Neural progenitor cell (in vitro differentiated cells): ENCODE measurements around the gene TSHZ1.

Source experiments
- CTCF ChIP-seq: fragments of 200-600 bp; sonication (generic); IDR thresholded peaks from 2 replicates; pipeline ENCODE4 v1.5.1; 2017; ENCODE audit warnings: antibody characterized with exemption, mild to moderate bottlenecking
- EZH2 ChIP-seq: fragments of 200-600 bp; sonication (generic); IDR thresholded peaks from 2 replicates; pipeline ENCODE4 v1.6.1; 2017; ENCODE audit warnings: antibody characterized with exemption, mild to moderate bottlenecking, moderate library complexity
- EZH2phosphoT487 ChIP-seq: fragments of 200-600 bp; sonication (generic); IDR thresholded peaks from 2 replicates; pipeline ENCODE4 v1.6.1; 2017; ENCODE audit warnings: antibody characterized with exemption

GRCh38 chr18:75268364-75268646, 57.7 kb downstream of the TSHZ1 start:
- TF ChIP-seq EZH2: no peak
- no peak for TF ChIP-seq CTCF
- no peak for TF ChIP-seq EZH2phosphoT487
